IPS DF 6.9 (cell line): ENCODE measurements around the gene NCR2.

Experiments used
- DNase-seq: peaks from one replicate; pipeline ENCODE4 v3.0.0-alpha.2; 2013; ENCODE audit warnings: low read depth, low spot score
- H3K27ac ChIP-seq: one replicate; pipeline ENCODE4 v1.5.1; 2013; ENCODE audit warnings: low read length, control low read depth
- H3K27me3 ChIP-seq: 2 replicates; pipeline ENCODE4 v1.6.1; 2013; ENCODE audit warnings: mild to moderate bottlenecking, low read length; ENCODE audit not compliant: control insufficient read depth, insufficient read depth
- H3K36me3 ChIP-seq: 2 replicates; pipeline ENCODE4 v1.6.1; 2013; ENCODE audit warnings: low read length; ENCODE audit not compliant: control insufficient read depth, insufficient read depth
- H3K4me1 ChIP-seq: 2 replicates; pipeline ENCODE4 v1.6.1; 2013; ENCODE audit warnings: low read length; ENCODE audit not compliant: control insufficient read depth, insufficient read depth
- H3K4me3 ChIP-seq: 2 replicates; pipeline ENCODE4 v1.5.1; 2013; ENCODE audit warnings: mild to moderate bottlenecking, low read length
- H3K9me3 ChIP-seq: 2 replicates; pipeline ENCODE4 v1.6.1; 2013; ENCODE audit warnings: low read length, inconsistent platforms; ENCODE audit not compliant: control insufficient read depth, insufficient read depth
- whole genome bisulfite sequencing: extraction: QIAGEN DNeasy Blood & Tissue Kit; methylation state at CpG from one replicate; pipeline ENCODE4 v1.1.7; 2013; ENCODE audit warnings: mixed read lengths, missing lambda C conversion rate; ENCODE audit not compliant: insufficient read length, insufficient coverage; 5-methylcytosine and 5-hydroxymethylcytosine counted together

NCR2 gene

DNA sequence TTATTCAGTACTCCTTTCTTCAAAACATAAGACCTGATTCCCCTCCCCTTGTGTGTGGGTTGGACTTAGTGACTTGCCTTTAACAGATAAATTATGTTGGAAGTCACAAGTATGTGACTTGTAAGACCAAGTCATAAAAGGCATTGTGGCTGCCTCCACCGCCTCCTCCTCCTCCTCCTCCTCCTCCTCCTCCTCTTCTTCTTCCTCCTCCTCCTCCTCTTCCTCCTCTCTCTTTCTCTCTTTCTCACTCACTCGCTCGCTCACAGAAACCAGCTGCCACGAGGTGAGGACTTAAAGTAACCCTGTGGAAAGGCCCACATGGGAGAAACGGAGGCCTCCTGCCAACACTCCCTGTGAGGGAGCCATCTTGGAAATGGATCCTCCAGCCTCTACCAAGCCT lies 64.0 kb downstream of the NCR2 start:
- peaks cover 13% of the 10 kb centered on the region; the same call in 1 of the 2 replicates for H3K27me3 ChIP-seq
- no peak for DNase-seq
- no peaks in the 10 kb centered on the region for H3K36me3 ChIP-seq
- no peak overlapping the region for H3K4me3 ChIP-seq
- 0 out of 2 replicates have a peak, but pooled peaks cover 2% of the 10 kb centered on the region for H3K9me3 ChIP-seq
- no peaks in the 10 kb centered on the region for H3K4me1 ChIP-seq
- H3K27ac ChIP-seq: no peak overlapping the region
- WGBS: no CpG with 5 or more reads among the region's 5 CpGs
